Measurements from ENCODE around the gene PPM1N.

Gene PPM1N

GRCh38 chr19:45496349-45496953, 1.8 kb upstream of the PPM1N start:
- no peak for TF ChIP-seq POLR2AphosphoS5 (IDR thresholded peaks at IDR 0.05; ENCODE audit: low read depth, low read length)
- no peak for TF ChIP-seq POLR2A (IDR thresholded peaks at IDR 0.05; ENCODE audit: low read depth, low read length)
- no peak for TF ChIP-seq TAF1 (IDR thresholded peaks at IDR 0.05; ENCODE audit: borderline replicate concordance, low read depth, low read length)
- no peak for FAIRE-seq
- DNase-seq (ENCODE audit: insufficient read length) = no peak

- DNase-seq (ENCODE audit: insufficient read length) (no peak), FAIRE-seq (peak; percentile 76)
- no peak for TF ChIP-seq POLR2AphosphoS5 (IDR thresholded peaks at IDR 0.05; ENCODE audit: low read depth, low read length)
- no peak for TF ChIP-seq POLR2A (IDR thresholded peaks at IDR 0.05; ENCODE audit: low read depth, low read length)
- TF ChIP-seq TAF1 (IDR thresholded peaks at IDR 0.05; ENCODE audit: borderline replicate concordance, low read depth, low read length) = no peak
Measured at GRCh38 chr19:45497791-45498190, 452 bp upstream of the PPM1N start.

GRCh38 chr19:45499196-45500180, 1.2 kb downstream of the PPM1N start:
- no peak for TF ChIP-seq POLR2AphosphoS5 (IDR thresholded peaks at IDR 0.05; ENCODE audit: low read depth, low read length)
- TF ChIP-seq POLR2A (IDR thresholded peaks at IDR 0.05; ENCODE audit: low read depth, low read length) = no peak
- no peak for TF ChIP-seq TAF1 (IDR thresholded peaks at IDR 0.05; ENCODE audit: borderline replicate concordance, low read depth, low read length)
- DNase-seq (ENCODE audit: insufficient read length) (no peak), FAIRE-seq (peak; percentile 51)

DNA sequence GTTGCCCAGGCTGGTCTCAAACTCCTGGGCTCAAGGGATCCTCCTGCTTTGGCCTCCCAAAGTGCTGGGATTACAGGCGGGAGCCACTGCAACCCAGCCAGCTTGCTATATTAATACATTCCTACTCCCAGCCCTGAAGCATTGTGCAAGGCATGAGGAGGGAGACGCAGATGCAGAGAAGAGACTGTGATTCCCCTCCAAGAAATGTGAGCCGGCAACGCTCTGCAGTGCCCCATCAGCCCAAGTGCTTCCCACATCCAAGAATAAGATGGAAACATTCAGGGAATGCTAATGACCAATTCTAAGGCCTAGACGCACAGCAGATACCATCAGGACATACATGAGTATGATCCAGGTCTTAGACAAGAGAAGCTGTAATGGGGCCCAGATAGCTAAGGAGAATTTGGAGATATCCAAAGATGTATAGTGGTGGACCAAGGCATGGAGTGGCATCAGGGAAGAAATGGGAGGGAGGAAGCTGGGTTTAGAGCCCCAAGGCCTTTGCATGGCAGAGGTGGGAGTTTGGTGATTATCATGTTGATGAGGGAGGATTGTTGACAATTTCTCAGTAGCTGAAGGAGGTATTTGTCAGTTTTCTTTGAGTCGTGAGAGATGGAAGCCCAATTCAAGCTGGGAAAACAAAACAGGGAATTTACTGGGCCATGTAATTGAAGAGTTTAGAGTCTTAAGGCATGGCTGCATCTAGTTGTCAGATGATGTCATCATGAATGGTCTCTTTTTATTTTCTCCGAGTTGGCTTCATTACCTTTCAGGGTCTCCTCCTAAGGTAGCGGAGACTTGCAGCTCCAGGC, 2.9 kb downstream of the PPM1N start:
- no peak for TF ChIP-seq POLR2A (IDR thresholded peaks at IDR 0.05; ENCODE audit: low read depth, low read length)
- peak; percentile 26; the same call in 1 of the 2 replicates for TF ChIP-seq TAF1 (IDR thresholded peaks at IDR 0.05; ENCODE audit: borderline replicate concordance, low read depth, low read length)
- DNase-seq (ENCODE audit: insufficient read length) (no peak), FAIRE-seq (no peak)

DNA sequence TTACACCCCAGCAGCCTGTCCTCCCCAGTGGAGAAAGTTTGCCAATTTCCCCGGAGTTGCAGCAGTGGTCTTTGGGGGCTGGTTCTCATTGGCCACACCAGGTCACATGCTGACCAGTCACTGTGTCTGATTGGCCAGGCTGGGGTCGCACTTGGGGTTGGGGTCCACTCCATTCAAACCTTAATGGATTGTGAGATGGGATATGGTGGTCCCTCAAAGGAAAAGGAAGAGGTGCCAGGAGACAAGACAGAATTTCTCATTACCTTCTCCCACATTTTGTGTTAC, 3.4 kb downstream of the PPM1N start:
- DNase-seq (ENCODE audit: insufficient read length) = no peak
- no peak for FAIRE-seq
- TF ChIP-seq POLR2A (IDR thresholded peaks at IDR 0.05; ENCODE audit: low read depth, low read length) (no peak), POLR2AphosphoS5 (IDR thresholded peaks at IDR 0.05; ENCODE audit: low read depth, low read length) (no peak), TAF1 (IDR thresholded peaks at IDR 0.05; ENCODE audit: borderline replicate concordance, low read depth, low read length) (no peak)

DNA sequence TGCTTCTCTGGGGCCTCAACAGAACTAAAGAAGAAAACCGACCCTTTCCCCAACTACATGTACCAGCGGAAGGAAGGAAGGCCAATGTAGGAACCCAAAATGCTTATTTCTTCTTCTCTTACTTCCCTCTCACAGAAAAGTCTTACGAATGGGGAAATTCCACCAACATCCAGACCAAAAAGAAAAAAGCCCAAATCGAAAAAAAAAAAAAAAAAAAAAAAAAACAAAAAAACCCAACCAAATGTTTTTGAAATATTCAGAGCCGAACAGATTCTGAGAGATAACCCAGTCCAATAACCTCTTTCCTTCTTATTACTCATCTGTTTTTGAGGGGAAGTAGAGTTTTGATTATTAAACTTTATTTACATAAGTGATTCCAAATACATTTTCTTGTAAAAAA, 3.9 kb downstream of the PPM1N start:
- no peak for DNase-seq (ENCODE audit: insufficient read length)
- no peak for FAIRE-seq
- TF ChIP-seq TAF1 (IDR thresholded peaks at IDR 0.05; ENCODE audit: borderline replicate concordance, low read depth, low read length) = no peak
- TF ChIP-seq POLR2A (IDR thresholded peaks at IDR 0.05; ENCODE audit: low read depth, low read length) = no peak
- no peak for TF ChIP-seq POLR2AphosphoS5 (IDR thresholded peaks at IDR 0.05; ENCODE audit: low read depth, low read length)

GRCh38 chr19:45503909-45504308, 5.7 kb downstream of the PPM1N start:
- no peak for FAIRE-seq

DNA sequence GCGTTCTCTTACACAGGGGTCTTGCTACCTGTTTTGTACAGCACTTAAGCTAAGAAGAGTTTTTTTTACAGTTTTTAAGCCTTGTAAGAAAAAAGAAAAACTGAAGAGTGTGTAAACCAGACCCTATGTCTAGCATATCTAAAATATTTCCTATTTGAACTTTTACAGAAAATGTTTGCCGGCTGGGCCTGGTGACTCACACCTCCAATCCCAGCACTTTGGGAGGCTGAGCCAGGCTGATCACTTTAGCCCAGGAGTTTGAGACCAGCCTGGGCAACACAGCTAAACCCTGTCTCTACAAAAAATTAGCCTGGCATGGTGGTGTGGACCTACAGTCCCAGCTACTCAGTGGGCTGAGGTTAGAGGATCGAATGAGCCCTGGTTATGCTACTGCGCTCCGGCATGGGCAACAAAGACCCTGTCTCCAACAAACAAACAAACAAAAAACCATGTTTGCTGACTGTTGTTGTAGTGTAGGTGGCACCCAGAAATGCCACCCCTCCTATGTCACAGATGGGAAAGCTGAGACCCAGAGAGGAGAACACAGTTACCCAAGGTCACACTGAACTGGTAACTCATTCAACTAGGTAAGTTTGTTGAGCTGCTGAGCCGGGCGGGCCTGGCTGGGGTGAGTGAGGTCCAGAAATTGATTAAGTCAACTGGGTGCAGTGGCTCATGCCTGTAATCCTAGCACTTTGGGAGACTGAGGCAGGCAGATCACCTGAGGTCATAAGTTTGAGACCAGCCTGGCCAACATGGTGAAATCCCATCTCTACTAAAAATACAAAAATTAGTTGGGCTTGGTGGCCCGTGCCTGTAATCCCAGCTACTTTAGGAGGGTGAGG, 7.1 kb downstream of the PPM1N start:
- no peak for FAIRE-seq
- no peak for DNase-seq (ENCODE audit: insufficient read length)

More at GRCh38 chr19:45503909-45504308, 5.7 kb downstream of the PPM1N start:
- no peak for DNase-seq (ENCODE audit: insufficient read length)
- no peak for TF ChIP-seq POLR2A (IDR thresholded peaks at IDR 0.05; ENCODE audit: low read depth, low read length)

GRCh38 chr19:45505996-45506245, 7.7 kb downstream of the PPM1N start:
- FAIRE-seq = no peak
- DNase-seq (ENCODE audit: insufficient read length) = no peak
- no peak for TF ChIP-seq POLR2AphosphoS5 (IDR thresholded peaks at IDR 0.05; ENCODE audit: low read depth, low read length)
- no peak for TF ChIP-seq POLR2A (IDR thresholded peaks at IDR 0.05; ENCODE audit: low read depth, low read length)
- TF ChIP-seq TAF1 (IDR thresholded peaks at IDR 0.05; ENCODE audit: borderline replicate concordance, low read depth, low read length) = no peak

More for the DNA sequence above, 7.1 kb downstream of the PPM1N start:
- TF ChIP-seq POLR2AphosphoS5 (IDR thresholded peaks at IDR 0.05; ENCODE audit: low read depth, low read length) (no peak), TAF1 (IDR thresholded peaks at IDR 0.05; ENCODE audit: borderline replicate concordance, low read depth, low read length) (no peak), POLR2A (IDR thresholded peaks at IDR 0.05; ENCODE audit: low read depth, low read length) (no peak)

DNA sequence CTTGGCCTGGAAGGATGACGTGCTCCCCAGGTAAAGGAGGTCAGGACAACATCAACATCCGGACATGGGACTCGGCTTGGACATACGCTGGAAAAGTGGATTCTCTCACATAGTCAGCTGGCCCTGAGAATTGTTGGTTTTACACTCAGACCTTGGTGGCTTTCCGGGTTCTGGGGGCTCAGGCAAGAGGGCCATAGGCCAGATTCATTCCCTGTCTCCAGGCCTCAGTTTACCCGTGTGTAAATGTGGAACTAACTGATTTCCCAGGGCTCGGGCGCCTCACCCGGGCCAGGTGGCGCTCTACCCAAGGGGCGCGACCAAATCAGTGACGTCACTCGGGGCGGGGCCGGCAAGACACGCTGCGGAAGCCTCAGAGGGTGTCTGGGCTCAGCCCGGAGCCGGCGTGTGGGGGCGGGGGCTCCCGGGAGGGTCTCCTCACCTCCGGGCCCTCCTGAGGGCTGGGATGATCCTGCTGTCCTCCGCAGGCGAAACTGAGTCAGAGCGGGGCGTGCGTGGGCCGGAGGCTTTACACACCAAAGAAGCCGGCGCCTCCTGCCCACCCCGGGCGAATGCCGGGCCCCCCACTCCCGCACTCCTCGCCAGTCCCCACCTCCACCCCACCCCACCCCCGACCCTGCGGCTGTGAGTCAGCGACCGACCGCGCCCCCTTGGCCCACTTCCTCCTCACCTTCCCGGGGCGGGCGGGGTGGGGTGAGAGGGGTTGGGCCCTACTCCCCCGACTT, 8.2 kb downstream of the PPM1N start:
- DNase-seq (ENCODE audit: insufficient read length) (peak; percentile 87), FAIRE-seq (peak; percentile 91)
- TF ChIP-seq TAF1 (IDR thresholded peaks at IDR 0.05; ENCODE audit: borderline replicate concordance, low read depth, low read length) = 0 out of 2 replicates have a peak, but pooled peaks have one; percentile 43
- peak; percentile 69 for TF ChIP-seq POLR2AphosphoS5 (IDR thresholded peaks at IDR 0.05; ENCODE audit: low read depth, low read length)
- peak; percentile 81 for TF ChIP-seq POLR2A (IDR thresholded peaks at IDR 0.05; ENCODE audit: low read depth, low read length)

Data from GM12892 (cell line).